OCI-LY7 (cell line): ENCODE results near the gene SLC16A8. TPM values are rescaled to one million over a fixed set of nuclear protein-coding genes. Genes with fewer than 3 reads are reported as not detected.

Experiments used
- BruUV-seq: library from RNA; stranded (reverse); fragments of 400-500 nt; replicated peaks from 2 replicates; lab custom pipeline; 2021; lab: Mats Ljungman, UMichigan
- CTCF ChIA-PET: fragments of 300-600 bp; sonication (Branson Sonifier 250); formaldehyde crosslinking; loops from one replicate; lab custom pipeline; 2022; ENCODE audit warnings: antibody characterized with exemption; ENCODE audit not compliant: unreplicated experiment; lab: Charles Lee
- POLR2A ChIA-PET: fragments of 300-600 bp; sonication (Branson Sonifier 250); formaldehyde crosslinking; loops from one replicate; lab custom pipeline; 2022; ENCODE audit warnings: antibody characterized with exemption; lab: Charles Lee
- DNase-seq: peaks from one replicate; pipeline ENCODE4 v3.0.0-alpha.2; 2015; ENCODE audit warnings: low spot score
- H2AFZ ChIP-seq: fragments of 200-600 bp; sonication (generic), shearing (Covaris generic); 2 replicates; pipeline ENCODE4 v1.6.1; 2014; ENCODE audit warnings: mild to moderate bottlenecking, antibody characterized with exemption, low read length, moderate library complexity
- H3K27ac ChIP-seq: fragments of 200-600 bp; sonication (generic); 2 replicates; pipeline ENCODE4 v1.5.1; 2014; ENCODE audit warnings: mixed run types, low read depth, mild to moderate bottlenecking, moderate library complexity, low read length, inconsistent platforms; ENCODE audit not compliant: poor library complexity, severe bottlenecking
- H3K36me3 ChIP-seq: fragments of 200-600 bp; sonication (generic); 2 replicates; pipeline ENCODE4 v1.6.1; 2014; ENCODE audit warnings: mild to moderate bottlenecking, antibody characterized with exemption, low read length, moderate library complexity, mixed read lengths; ENCODE audit not compliant: insufficient read depth
- H3K4me1 ChIP-seq: fragments of 200-600 bp; sonication (generic); 2 replicates; pipeline ENCODE4 v1.5.1; 2014; ENCODE audit warnings: mild to moderate bottlenecking, low read length; ENCODE audit not compliant: insufficient read depth, poor library complexity, severe bottlenecking
- H3K4me2 ChIP-seq: fragments of 200-600 bp; sonication (generic); 2 replicates; pipeline ENCODE4 v1.6.1; 2014; ENCODE audit warnings: mild to moderate bottlenecking, low read length
- H3K4me3 ChIP-seq: fragments of 200-600 bp; sonication (generic); 2 replicates; pipeline ENCODE4 v1.5.1; 2014; ENCODE audit warnings: mild to moderate bottlenecking, low read depth, low read length; ENCODE audit not compliant: poor library complexity, severe bottlenecking
- H3K79me2 ChIP-seq: fragments of 200-600 bp; sonication (generic); 2 replicates; pipeline ENCODE4 v1.6.1; 2016; ENCODE audit warnings: low read depth, mild to moderate bottlenecking, low read length, moderate library complexity, mixed read lengths; ENCODE audit not compliant: insufficient read depth
- H3K9me2 ChIP-seq: fragments of 200-600 bp; sonication (generic); 2 replicates; pipeline ENCODE4 v1.6.1; 2016; ENCODE audit warnings: mild to moderate bottlenecking, low read length, mixed read lengths; ENCODE audit not compliant: insufficient read depth
- H3K9me3 ChIP-seq: fragments of 200-600 bp; sonication (generic); 2 replicates; pipeline ENCODE4 v1.6.1; 2014; ENCODE audit warnings: mild to moderate bottlenecking, mixed run types, low read length, mixed read lengths
- H4K20me1 ChIP-seq: fragments of 200-600 bp; sonication (generic); 2 replicates; pipeline ENCODE4 v1.6.1; 2014; ENCODE audit warnings: mild to moderate bottlenecking, antibody characterized with exemption, low read length, moderate library complexity, mixed read lengths; ENCODE audit not compliant: insufficient read depth
- CTCF ChIP-seq: fragments of 200-600 bp; sonication (generic); conservative IDR thresholded peaks from 2 replicates; pipeline ENCODE4 v1.5.1; 2014; ENCODE audit warnings: mild to moderate bottlenecking, antibody characterized with exemption, low read length, moderate library complexity, mixed read lengths
- EZH2phosphoT487 ChIP-seq: fragments of 200-600 bp; sonication (generic); IDR thresholded peaks from 2 replicates; pipeline ENCODE4 v1.6.1; 2018; ENCODE audit warnings: low read depth, borderline replicate concordance, mild to moderate bottlenecking, mixed run types, antibody characterized with exemption, low read length, moderate library complexity, mixed read lengths
- intact Hi-C: fragments of 100-400 bp; cut with micrococcal nuclease; formaldehyde crosslinking; loops from one replicate; pipeline ENCODE4 v1.10.0; 2022; ENCODE audit not compliant: unreplicated experiment
- total RNA-seq, 2 experiments: library from RNA; depleted of rRNA in 1 of 2; stranded (reverse); fragments of >200 nt in 1 of 2; shearing (Covaris generic) in 1 of 2; gene quantifications; 2 replicates each; pipeline ENCODE4 v1.2.3, GENCODE V29; 2014 to 2022

The SLC16A8 gene
- total RNA-seq, 2 experiments from 2014 or later: not detected

GRCh38 chr22:38029370-38029769, 54.6 kb downstream of the SLC16A8 start:
- Histone ChIP-seq H3K36me3 (no peaks in the 10 kb centered on the region), H3K9me3 (no peaks in the 10 kb centered on the region), H4K20me1 (no peaks in the 10 kb centered on the region), H3K27ac (no peak overlapping the region), H3K4me2 (no peak overlapping the region), H3K4me3 (no peak overlapping the region), H3K4me1 (peaks cover 4% of the 10 kb centered on the region), H3K9me2 (no peaks in the 10 kb centered on the region), H3K79me2 (no peaks in the 10 kb centered on the region), H2AFZ (no peak overlapping the region)
- ChIA-PET CTCF (interaction anchor here (0.6 kb wide), 1 partner anchor 70 kb away, joined by 3 read pairs; no protein-coding TSS in a partner anchor), POLR2A (interaction anchor here (0.6 kb wide), 1 partner anchor 75 kb away, joined by 4 read pairs; no protein-coding TSS in a partner anchor)
- DNase-seq: no peak
- no TSS peak for BruUV-seq
- TF ChIP-seq CTCF (no peak), EZH2phosphoT487 (no peak)
- intact Hi-C loops: no loop called here

GRCh38 chr22:38028344-38029130, 55.4 kb downstream of the SLC16A8 start:
- ChIA-PET POLR2A (interaction anchor here (0.6 kb wide), 1 partner anchor 162 kb away, joined by 3 read pairs; no protein-coding TSS in a partner anchor), CTCF (interaction anchor here (0.6 kb wide), 1 partner anchor 71 kb away, joined by 3 read pairs; no protein-coding TSS in a partner anchor)
- Histone ChIP-seq H3K36me3 (no peaks in the 10 kb centered on the region), H4K20me1 (no peaks in the 10 kb centered on the region), H3K9me2 (no peaks in the 10 kb centered on the region), H3K4me1 (no peaks in the 10 kb centered on the region), H3K9me3 (no peaks in the 10 kb centered on the region), H3K27ac (no peak overlapping the region), H3K4me2 (no peak overlapping the region), H2AFZ (no peak overlapping the region), H3K4me3 (no peak overlapping the region), H3K79me2 (no peaks in the 10 kb centered on the region)
- BruUV-seq: no TSS peak
- DNase-seq: no peak
- intact Hi-C loops: no loop called here
- TF ChIP-seq CTCF (no peak), EZH2phosphoT487 (no peak)

Other genes with a start within 250 kb of the SLC16A8 start
- 21.0 and 25.4 TPM in 2 replicates for gene ANKRD54, start 239.8 kb downstream of the SLC16A8 start, total RNA-seq (2014; rRNA removed; shearing (Covaris generic))
- gene ANKRD54, start 239.8 kb downstream of the SLC16A8 start, total RNA-seq (2022): 31.7 and 31.8 TPM in 2 replicates
- 443 and 503 TPM in 2 replicates for gene EIF3L, start 234.8 kb downstream of the SLC16A8 start, total RNA-seq (2014; rRNA removed; shearing (Covaris generic))
- 596 and 649 TPM in 2 replicates for gene EIF3L, start 234.8 kb downstream of the SLC16A8 start, total RNA-seq (2022)
- 18.3 and 18.5 TPM in 2 replicates for gene MICALL1, start 177.9 kb downstream of the SLC16A8 start, total RNA-seq (2014; rRNA removed; shearing (Covaris generic))
- gene MICALL1, start 177.9 kb downstream of the SLC16A8 start, total RNA-seq (2022): 25.7 and 32.1 TPM in 2 replicates
- 0.90 and 1.2 TPM in 2 replicates for gene C22orf23, start 130.6 kb downstream of the SLC16A8 start, total RNA-seq (2014; rRNA removed; shearing (Covaris generic))
- 0.57 TPM in 1 of 2 replicates, not detected in the other for gene C22orf23, start 130.6 kb downstream of the SLC16A8 start, total RNA-seq (2022)
- gene POLR2F, start 130.5 kb downstream of the SLC16A8 start, total RNA-seq (2014; rRNA removed; shearing (Covaris generic)): 85.9 and 128 TPM in 2 replicates
- gene POLR2F, start 130.5 kb downstream of the SLC16A8 start, total RNA-seq (2022): 63.5 and 71.2 TPM in 2 replicates
- gene SOX10, start 99.6 kb downstream of the SLC16A8 start, total RNA-seq (2014; rRNA removed; shearing (Covaris generic)): not detected in 2 replicates
- not detected in 2 replicates for gene SOX10, start 99.6 kb downstream of the SLC16A8 start, total RNA-seq (2022)
- 19.2 and 28.5 TPM in 2 replicates for gene PICK1, start 26.8 kb downstream of the SLC16A8 start, total RNA-seq (2014; rRNA removed; shearing (Covaris generic))
- 23.8 and 25.6 TPM in 2 replicates for gene PICK1, start 26.8 kb downstream of the SLC16A8 start, total RNA-seq (2022)
- 0.35 and 0.41 TPM in 2 replicates for gene BAIAP2L2, start 26.5 kb upstream of the SLC16A8 start, total RNA-seq (2014; rRNA removed; shearing (Covaris generic))
- gene BAIAP2L2, start 26.5 kb upstream of the SLC16A8 start, total RNA-seq (2022): 1.9 and 2.4 TPM in 2 replicates
- 23.3 and 33.9 TPM in 2 replicates for gene PLA2G6, start 97.6 kb upstream of the SLC16A8 start, total RNA-seq (2014; rRNA removed; shearing (Covaris generic))
- 83.9 and 106 TPM in 2 replicates for gene PLA2G6, start 97.6 kb upstream of the SLC16A8 start, total RNA-seq (2022)
- 3.8 and 5.7 TPM in 2 replicates for gene MAFF, start 117.8 kb upstream of the SLC16A8 start, total RNA-seq (2014; rRNA removed; shearing (Covaris generic))
- 3.4 and 5.3 TPM in 2 replicates for gene MAFF, start 117.8 kb upstream of the SLC16A8 start, total RNA-seq (2022)
- 11.1 and 19.1 TPM in 2 replicates for gene TMEM184B, start 188.8 kb upstream of the SLC16A8 start, total RNA-seq (2014; rRNA removed; shearing (Covaris generic))
- gene TMEM184B, start 188.8 kb upstream of the SLC16A8 start, total RNA-seq (2022): 37.8 and 50.2 TPM in 2 replicates
- 152 and 182 TPM in 2 replicates for gene CSNK1E, start 233.2 kb upstream of the SLC16A8 start, total RNA-seq (2014; rRNA removed; shearing (Covaris generic))
- 203 and 211 TPM in 2 replicates for gene CSNK1E, start 233.2 kb upstream of the SLC16A8 start, total RNA-seq (2022)